Measurements from ENCODE around the gene OOSP3.
"Not testable (repeated sequence)": the region's sequence is repeated elsewhere in the genome, so short reads cannot be mapped to it uniquely, and the experiment has no call there.

Gene OOSP3

DNA sequence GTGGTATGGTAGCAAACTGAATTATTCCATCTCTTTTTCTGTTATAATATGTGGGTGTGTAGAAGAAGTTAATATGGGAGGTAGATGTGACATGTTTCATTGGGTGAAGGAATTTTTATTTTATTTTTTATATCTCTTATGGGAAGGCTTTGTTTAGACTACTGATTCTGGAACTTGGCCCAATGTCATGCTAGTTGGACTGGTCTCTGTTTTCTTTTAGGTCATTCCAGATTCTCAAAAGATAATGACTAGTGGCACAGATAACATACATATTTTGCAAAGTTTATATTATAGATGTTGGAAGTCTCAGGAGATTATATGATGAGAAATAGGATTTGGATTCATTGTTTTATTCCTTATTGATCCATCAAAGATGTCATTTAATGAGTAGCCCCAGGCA lies 1.3 kb upstream of the OOSP3 start:
- DNase-seq (ENCODE audit: low read depth), result no peak

DNA sequence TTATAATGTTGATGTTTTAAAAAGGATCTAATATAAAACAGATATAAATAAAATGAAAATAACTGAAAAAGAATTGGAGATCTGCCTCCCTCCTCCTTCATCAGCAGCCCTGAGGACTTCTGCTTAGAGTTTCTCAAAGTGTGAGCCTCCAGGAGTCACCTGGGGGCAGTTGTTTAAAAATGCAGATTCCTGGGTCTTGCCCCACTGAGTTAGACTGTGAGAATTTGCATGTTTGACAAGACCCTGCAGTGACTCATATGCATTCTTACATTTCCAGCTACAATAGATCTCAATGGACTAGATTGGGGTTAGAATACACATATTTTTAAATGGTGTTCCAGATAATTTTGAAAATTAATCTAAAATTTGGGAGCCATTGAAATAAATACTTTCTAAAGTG lies 798 bp upstream of the OOSP3 start:
- DNase-seq (ENCODE audit: low read depth), result no peak

DNA sequence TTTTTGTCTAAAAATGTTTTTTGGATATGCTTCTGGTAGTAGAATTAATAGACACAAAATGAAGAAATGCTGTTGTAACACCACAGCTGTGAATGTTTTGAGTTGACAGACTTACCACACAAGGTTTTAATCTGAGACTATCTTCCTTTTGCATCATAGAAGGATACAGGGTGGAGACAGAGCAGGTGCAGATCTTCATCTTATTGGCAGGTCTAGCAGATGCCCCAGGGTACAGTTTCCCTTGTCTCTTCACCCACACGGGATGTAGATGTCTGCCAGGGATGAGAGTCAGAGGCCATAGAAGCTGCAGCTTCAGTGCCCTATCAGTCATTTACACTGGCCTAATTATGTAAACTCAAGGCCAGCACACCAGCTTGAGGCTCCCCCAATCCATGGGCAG lies 985 bp downstream of the OOSP3 start:
- DNase-seq (ENCODE audit: low read depth), result no peak

DNA sequence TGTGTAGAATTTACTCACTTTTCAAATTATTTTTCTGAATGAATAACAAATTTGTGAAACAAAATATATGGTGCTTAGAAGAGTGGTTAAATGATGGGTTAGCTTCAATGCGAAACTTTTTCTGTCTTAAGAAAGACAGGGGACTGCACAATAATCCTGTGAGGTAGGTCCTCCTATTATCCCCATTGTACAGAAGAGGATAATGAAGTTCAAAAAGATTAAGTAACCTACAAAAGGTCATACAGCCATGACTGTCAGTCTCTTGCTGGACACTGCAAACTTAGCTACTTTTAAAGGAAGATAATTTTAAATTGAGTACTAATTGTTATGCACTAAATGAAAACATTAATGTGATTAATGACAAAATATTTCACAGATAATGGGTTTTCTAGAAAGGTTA lies 5.0 kb downstream of the OOSP3 start:
- DNase-seq (ENCODE audit: low read depth), result no peak

DNA sequence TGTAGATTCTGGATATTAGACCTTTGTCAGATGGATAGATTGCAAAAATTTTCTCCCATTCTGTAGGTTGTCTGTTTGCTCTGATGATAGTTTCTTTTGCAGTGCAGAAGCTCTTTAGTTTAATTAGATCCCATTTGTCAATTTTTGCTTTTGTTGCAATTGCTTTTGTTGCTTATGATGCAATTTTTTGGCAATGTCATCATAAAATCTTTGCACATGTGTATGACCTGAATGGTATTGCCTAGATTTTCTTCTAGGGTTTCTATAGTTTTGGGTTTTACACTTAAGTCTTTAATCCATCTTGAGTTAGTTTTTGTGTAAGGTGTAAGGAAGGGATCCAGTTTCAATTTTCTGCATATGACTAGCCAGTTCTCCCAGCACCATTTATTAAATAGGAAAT lies 8.6 kb downstream of the OOSP3 start:
- not testable (repeated sequence) for DNase-seq (ENCODE audit: low read depth)

DNA sequence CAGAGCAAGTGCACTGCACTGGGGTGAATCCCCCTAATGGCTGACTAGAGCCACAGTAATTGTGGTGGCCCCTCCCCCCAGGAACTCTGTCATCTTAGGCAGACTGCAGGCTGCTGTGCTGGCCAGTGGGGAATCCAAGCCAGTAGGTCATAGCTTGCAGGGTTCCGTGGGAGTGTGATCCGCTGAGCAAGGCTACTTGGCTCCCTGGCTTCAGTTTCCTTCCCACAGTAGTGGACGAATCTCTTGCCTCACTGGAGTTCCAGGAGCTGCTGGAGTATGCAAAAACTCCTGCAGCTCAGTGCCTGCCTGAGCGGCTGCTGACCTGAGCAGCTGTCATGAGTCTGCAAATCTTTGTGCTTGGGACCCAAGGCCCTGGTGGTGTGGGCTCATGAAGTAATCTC lies 13.2 kb downstream of the OOSP3 start:
- peak; percentile 40 for DNase-seq (ENCODE audit: low read depth)

DNA sequence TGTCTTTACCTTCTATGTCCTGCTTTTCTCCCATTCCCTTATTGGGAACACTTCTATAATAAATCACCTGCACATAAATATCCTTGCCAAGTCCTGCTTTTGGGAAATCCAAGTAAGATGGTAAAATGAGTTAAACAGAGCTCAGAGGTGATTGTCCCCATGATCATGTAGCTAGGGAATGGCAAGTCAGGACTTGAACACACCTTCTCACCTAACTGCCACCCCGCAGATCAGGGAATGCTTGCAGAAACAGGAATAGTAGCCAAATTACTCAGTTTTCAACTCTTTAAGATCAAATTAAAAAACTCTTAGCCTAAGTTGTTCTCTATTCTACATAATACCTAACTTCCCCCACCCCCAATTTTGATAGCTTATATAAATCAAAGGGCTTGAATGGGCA lies 16.0 kb downstream of the OOSP3 start:
- DNase-seq (ENCODE audit: low read depth), result no peak

DNA sequence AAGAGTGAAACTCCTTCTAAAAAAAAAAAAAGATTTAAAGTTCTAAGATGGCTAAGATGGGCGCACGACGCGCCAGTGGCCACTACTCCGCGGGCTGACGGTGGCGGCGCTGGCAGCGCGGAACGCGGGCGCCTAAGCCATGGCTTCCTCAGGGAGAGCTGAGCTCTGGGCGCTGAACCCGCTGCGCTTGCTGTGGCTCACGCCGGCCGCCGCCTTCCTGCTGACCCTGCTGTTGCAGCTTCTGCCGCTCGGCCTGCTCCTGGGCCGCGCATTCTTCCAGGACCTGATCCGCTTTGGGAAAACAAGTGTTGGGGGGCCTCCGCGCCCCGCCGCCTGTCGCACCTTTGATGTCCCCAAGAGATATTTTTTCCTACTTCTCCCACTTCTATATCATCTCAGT lies 19.5 kb downstream of the OOSP3 start:
- no peak for DNase-seq (ENCODE audit: low read depth)

DNA sequence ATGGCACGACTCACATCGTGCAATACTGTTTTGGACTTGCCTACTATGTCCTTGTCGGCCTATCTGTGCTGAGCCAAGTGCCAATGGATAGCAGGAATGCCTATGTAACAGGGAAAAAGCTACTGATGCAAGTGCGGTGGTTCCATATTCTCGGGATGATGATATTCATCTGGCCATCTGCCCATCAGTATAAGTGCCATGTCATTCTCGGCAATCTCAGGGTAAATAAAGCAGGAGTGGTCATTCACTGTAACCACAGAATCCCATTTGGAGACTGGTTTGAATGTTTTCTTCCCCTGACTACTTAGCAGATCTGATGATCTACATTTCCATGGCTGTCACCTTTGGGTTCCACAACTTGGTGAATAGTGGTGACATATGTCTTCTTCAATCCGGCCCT lies 20.1 kb downstream of the OOSP3 start:
- no peak for DNase-seq (ENCODE audit: low read depth)

DNA sequence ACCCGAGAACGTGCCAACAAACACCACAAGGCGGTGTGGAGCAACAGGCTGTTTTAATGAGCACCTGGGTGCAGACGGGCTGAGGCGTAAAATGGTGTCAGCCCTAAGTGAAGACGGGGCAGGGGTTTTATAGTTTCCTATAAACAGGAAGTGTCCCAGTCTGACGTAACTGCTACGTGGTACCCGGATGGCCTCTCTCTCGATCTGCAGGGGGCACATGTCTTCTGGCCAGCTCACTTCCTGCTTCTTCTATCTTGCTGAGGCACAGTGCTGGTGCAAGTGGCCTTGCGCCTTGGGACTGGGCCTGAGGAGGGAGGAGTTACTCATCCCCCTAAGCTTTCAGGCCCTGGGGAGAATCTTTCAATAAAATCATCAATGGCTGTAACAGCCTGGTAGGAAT lies 20.9 kb downstream of the OOSP3 start:
- DNase-seq (ENCODE audit: low read depth), result peak; percentile 36

DNA sequence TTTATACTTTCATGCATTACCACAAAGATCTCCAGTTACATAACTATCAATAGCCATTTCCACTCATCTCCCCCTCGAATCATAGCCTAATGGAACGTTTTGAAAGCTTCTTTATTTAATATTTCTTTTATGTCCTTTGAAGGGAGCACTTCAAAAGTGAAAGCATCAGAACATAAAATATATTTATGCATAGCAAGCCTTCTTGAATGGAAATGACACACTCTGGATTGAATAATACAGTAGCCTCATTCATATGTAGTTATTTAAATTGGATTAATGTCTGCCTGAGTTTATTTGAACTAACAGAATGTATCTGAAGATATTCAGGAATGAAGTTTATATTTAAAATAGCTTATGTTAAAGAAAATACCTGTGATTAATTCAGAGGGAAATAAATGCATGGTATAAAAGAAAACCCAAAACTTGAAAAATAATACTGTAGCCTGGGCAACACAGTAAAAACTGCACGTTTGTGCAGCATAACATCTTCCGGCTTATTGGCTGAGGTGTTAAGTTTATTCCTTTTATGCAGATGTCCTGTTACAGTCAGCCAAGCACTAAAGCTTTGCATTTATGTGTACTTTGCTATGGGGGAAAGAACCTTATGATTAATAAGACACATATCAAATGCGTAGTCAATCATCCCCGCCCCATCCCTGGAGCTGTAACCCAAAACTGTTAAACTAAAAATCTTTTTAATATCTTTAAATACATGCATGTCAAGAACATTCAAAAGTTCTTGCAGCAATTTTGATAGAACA lies 22.0 kb downstream of the OOSP3 start:
- DNase-seq (ENCODE audit: low read depth), result no peak

DNA sequence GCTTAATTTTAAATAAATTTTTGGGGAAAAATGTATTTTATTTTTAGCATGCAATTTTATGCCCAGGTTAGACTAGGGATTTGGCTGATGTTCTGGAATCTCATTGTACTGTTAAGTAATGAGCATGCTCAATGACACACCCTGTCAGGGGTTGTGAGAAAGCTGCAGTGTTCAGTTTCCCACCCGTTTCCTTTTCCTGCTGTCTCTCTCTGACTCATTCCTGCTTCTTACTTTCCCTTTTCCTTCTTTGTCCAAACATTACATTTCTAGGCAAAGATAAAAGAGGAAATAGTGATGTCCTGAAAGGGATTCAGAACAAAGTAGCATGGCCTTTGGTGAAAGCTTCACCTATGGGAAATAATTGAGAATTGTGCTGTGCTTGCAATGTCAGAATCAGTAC lies 22.7 kb downstream of the OOSP3 start:
- DNase-seq (ENCODE audit: low read depth), result no peak

DNA sequence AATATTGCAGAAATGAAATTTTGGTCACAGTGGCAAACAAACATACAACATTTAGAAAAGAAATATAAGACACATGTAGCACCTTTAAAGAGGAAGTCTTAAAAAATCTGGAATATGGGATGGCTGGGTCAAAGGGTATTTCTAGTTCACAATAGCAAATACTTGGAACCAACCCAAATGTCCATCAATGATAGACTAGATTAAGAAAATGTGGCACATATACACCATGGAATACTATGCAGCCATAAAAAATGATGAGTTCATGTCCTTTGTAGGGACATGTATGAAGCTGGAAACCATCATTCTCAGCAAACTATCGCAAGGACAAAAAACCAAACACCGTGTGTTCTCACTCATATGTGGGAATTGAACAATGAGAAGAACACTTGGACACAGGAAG lies 25.0 kb downstream of the OOSP3 start:
- not testable (repeated sequence) for DNase-seq (ENCODE audit: low read depth)

DNA sequence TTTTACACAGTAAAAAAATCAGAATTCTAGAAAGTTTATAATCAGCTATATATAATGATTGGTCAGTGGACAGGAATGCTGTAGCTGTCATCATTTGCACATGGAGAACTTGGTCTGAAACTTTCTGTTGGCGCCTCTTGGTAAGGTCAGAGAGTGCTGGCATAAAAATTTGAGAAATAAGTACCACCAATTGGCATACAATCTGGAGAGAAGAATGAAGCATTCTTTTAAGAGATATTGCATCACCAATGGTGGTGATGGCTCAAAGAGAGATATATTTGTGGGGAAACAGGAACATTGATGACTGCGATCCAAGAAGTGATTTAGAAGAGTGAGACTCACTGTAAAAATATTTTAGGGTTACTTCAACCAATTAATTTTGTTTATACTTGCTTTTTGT lies 39.9 kb downstream of the OOSP3 start:
- DNase-seq (ENCODE audit: low read depth), result no peak

DNA sequence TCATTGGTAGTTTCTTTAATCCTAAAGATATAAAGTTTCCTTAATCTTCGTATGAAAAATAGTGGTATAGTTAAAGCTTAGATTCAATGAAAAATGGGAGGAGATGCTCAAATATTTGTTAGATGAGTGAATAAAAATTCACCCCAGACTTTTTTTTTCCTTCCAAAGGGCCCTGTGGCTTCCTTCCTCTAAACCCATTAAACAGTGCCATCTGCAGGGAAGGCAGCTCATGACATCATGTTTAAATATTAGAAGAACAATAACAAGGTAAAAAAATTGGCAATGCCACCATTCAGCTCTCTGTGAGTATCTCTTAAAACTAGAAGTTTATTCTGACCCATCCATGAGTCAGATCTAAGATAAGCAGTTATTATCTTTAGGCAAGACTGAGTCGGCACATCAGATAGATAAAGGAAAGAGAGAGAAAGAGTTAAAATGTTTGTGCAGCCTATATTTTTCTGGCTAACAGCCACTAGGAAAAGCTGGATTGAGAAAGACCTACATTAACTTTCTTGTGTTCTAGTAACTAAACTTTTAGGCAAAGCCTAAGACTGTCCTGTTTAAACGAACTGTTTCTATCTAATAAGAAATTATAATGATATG lies 40.5 kb downstream of the OOSP3 start:
- no peak for DNase-seq (ENCODE audit: low read depth)

DNA sequence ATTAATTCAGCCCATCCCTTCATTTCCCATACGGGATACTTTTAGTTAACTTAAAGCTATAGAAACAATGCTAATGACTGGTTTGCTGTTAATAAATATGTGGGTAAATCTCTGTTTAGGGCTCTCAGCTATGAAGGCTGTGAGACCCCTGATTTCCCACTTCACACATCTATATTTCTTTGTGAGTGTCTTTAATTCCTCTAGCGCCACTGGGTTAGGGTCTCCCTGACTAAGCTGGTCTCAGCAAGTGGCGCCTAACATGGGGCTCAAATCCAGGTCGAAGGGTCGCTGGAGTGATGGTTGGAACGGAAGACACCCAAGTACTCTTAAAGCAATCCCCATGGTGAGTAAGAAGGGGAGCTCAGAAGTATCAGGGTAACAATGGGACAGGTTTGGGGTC lies 45.2 kb downstream of the OOSP3 start:
- DNase-seq (ENCODE audit: low read depth), result no peak

DNA sequence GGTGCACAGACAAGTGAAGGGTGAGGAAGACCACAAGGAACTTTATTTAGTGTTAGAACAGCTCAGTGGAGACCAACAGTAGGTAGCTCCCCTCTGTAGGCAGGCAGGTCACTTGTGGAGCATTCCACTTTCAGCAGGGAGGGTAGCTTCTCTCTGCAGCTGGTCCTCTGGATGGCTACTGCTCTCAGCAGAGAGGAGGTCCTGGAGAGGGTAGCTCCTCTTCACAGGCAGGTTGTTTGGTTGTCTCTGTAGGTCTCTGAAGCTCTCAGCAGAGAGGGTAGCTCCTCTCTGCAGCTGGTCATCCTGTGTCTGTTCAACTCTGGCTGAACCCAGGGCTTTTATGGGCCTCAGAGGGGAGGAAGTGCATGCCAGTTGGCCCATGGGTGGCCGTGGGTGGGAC lies 53.1 kb downstream of the OOSP3 start:
- no peak for DNase-seq (ENCODE audit: low read depth)

DNA sequence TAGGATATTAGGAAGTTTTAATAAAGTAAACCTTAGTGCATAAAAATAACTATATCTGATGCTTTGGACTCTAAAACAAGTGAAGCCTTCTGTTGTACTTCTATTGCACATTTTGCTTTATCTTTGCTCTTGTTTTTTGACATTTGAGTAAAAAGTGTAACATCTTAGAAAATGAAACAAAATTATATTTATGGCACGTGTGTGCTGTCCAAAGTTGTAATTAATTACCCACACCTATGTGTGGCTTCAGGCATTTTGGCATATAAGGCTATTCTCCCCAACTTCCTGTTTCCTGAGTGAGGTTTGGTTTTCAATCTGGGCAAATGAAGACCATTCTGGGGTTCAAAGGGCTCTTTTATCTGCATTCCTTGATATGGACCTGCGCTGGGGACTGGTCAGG lies 59.5 kb downstream of the OOSP3 start, which contains the start of gene OOSP1:
Gene OOSP1 (plus strand): TSS at position 301 of the 400 bp plus-strand sequence. CDS start 23 bp downstream, at position 324.
- DNase-seq (ENCODE audit: low read depth), result no peak

DNA sequence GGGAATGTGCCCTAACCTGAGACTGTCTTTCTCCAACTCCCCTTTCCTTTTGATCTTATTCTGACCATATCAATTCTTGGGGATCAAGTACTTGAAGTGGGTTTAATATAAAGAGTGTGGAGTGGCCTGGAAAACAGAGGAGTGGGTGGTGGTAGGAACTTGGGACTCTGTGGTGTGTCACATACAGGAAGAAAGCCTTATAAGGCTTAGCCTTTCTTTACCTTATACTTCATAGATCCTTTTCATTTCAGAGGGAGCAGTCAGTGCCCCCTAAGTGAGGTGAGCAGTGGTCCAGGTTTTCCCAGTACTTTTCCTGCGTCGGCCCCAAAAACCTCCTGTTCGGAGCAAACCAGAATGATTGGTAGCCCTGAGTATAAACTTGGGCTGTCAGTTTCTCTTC lies 60.1 kb downstream of the OOSP3 start:
- DNase-seq (ENCODE audit: low read depth), result no peak

DNA sequence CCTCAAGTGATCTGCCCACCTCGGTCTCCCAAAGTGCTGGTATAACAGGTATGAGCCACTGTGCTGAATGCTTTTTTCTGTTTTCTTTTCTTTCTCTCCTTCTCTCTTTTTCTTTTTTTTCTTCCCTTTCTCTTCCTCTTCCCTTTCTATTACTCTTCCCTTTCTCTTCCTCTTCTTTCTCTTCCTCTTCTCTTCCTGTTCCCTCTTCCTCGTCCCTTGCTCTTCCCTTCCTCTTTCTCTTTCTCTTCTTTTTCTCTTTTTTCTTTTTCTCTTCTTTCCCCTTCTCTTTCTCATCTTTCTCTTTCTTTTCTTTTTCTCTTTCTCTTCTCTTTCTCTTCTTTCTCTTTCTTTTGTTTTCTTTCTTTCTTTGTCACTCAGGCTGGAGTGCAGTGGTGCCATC lies 60.9 kb downstream of the OOSP3 start:
- no peak for DNase-seq (ENCODE audit: low read depth)

DNA sequence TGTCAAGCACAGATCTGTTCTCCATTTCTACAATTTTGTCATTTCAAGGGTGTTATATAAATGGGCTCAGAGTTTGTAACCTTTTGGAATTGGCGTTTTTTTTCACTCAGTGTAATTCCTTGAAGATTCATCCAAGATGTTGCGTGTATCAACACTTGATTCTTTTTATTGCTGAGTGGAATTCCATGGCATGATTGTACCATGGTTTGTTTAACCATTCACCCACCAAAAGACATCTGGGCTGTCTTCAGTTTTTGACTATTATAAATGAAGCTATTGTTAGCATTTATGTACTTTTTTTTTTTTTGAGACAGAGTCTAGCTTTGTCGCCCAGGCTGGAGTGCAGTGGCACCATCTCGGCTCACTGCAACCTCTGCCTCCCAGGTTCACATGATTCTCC lies 62.5 kb downstream of the OOSP3 start:
- no peak for DNase-seq (ENCODE audit: low read depth)

DNA sequence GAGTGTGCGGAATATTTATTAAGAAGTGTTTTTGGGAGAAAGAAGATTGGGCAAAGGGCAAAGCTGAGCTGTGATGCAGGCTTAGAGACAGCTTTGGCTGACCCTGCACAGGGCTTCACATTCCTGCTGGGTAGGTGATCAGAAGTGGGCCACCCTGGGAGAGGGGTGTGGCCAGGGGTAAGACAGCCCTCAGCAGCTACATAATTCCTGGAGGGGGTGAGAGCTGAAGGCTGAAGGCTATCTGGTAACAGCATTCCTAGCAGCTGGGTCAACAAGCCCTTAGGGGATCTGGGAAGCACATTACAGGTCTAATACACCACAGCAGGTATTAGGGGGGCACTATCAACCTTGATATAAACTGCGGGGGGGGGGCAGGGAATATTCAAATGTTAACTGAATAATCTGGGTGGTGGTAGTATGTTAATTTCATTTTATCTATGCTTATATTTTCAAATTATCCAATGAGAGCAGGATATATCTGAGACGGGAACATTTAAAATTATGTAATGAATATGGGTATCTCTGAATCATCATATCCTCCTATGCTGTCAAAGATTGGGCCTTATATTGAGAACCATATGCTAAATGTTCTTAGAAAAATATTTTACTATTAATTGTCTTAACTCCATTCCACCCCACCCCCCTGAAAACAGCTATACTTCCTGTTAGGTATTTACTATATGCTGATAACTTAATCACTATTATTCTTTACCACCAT lies 65.6 kb downstream of the OOSP3 start:
- DNase-seq (ENCODE audit: low read depth), result no peak

DNA sequence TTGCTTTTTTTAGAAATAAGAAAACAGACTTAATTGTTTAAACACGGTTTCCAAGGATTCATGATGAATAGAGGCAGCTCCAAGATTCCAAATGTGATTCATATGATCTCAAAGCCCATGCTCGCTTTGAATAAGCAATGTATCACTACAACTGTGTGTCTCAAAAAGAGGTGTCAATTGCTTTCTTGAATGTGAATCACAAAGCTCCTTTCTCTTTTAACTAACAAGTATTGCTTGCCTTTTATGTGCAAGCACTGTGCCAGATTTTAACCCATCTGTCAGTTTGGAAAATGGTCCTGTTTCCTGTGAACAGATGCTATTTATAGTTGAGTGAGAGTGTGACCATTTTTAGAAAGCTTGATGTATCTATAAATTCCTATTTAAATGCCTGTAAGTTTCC lies 66.1 kb downstream of the OOSP3 start:
- DNase-seq (ENCODE audit: low read depth), result no peak

All from CMK (cell line).